Measurements from ENCODE around the gene SAA1. TPM values are rescaled to one million over a fixed set of nuclear protein-coding genes. Genes with fewer than 3 reads are reported as not detected.

Gene SAA1
- total and polyA plus RNA-seq, 10 of the 15 experiments (the other 5 are each of a cell fraction or from before 2014, with no cell fraction given): 0.36 to 6.9 TPM; not detected in 8

DNA sequence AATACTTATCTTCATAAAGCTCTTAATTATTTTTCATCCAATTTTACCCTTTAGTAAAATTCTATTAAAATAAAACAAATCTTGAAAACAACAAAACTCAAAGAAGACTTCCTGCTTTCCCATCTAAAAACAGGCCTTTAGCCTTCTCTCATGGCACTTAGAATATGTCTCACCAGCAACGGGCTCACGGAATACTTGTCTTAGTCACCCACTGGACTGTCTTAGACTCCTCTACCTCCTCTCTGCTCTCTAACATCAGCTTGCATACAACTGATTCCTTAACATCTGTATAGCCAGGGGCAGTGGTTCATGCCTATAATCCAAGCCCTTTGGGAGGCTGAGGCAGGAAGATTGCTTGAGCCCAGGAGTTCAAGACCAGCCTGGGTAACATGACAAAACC, 42.2 kb downstream of the SAA1 start:
- TF ChIP-seq NFYA (IDR thresholded peaks at IDR 0.05; ENCODE audit: borderline replicate concordance, low read depth, low read length) (no peak), SUZ12 (IDR thresholded peaks at IDR 0.05; ENCODE audit: unreplicated experiment) (no peak), TCF3 (IDR thresholded peaks at IDR 0.05; ENCODE audit: borderline replicate concordance, insufficient read depth, low read depth, low read length) (no peak), SREBF1 (IDR thresholded peaks at IDR 0.05; ENCODE audit: low read length) (no peak), FOS (IDR thresholded peaks at IDR 0.05; ENCODE audit: borderline replicate concordance, extremely low read depth, insufficient read length) (no peak), HDAC6 (IDR thresholded peaks at IDR 0.05; ENCODE audit: unreplicated experiment) (no peak)
- TF ChIP-seq, protein P1, sequence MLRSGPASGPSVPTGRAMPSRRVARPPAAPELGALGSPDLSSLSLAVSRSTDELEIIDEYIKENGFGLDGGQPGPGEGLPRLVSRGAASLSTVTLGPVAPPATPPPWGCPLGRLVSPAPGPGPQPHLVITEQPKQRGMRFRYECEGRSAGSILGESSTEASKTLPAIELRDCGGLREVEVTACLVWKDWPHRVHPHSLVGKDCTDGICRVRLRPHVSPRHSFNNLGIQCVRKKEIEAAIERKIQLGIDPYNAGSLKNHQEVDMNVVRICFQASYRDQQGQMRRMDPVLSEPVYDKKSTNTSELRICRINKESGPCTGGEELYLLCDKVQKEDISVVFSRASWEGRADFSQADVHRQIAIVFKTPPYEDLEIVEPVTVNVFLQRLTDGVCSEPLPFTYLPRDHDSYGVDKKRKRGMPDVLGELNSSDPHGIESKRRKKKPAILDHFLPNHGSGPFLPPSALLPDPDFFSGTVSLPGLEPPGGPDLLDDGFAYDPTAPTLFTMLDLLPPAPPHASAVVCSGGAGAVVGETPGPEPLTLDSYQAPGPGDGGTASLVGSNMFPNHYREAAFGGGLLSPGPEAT (IDR thresholded peaks at IDR 0.05; ENCODE audit: low read depth): no peak
- in situ Hi-C loops (cut with MboI) (no loop called here), intact Hi-C loops (cut with micrococcal nuclease; ENCODE audit: unreplicated experiment) (no loop called here)
- Histone ChIP-seq H3K9ac (ENCODE audit: control insufficient read depth, insufficient read depth, low read length) (no peak overlapping the region), H2AFZ (ENCODE audit: control insufficient read depth, low read depth, low read length) (no peak overlapping the region), H3K27me3 (replicated peaks in 1 of 2; ENCODE audit: control insufficient read depth in 2 of 2, insufficient read depth in 2 of 2, low read length in 1 of 2) (no peaks in the 10 kb centered on the region), H3K4me2 (ENCODE audit: control insufficient read depth, insufficient read depth) (no peak overlapping the region), H3K79me2 (ENCODE audit: control insufficient read depth, insufficient read depth, low read length) (peaks cover 14% of the 10 kb centered on the region), H3K36me3 (ENCODE audit: control insufficient read depth in 2 of 2, insufficient read depth in 2 of 2, low read length in 1 of 2) (peaks cover 1 to 32% of the 10 kb centered on the region in 2 experiments), H4K20me1 (ENCODE audit: control insufficient read depth, insufficient read depth) (no peaks in the 10 kb centered on the region), H3K27ac (ENCODE audit: control insufficient read depth, insufficient read depth) (no peak overlapping the region), H3K4me1 (ENCODE audit: control insufficient read depth, insufficient read depth, low read length) (peaks cover 20% of the 10 kb centered on the region), H3K9me3 (replicated peaks; ENCODE audit: control insufficient read depth, insufficient read depth, low read length) (no peaks in the 10 kb centered on the region), H3K4me3 (no peak overlapping the region)
- ChIA-PET CTCF (interaction anchor here (0.8 to 1.5 kb wide), 6 partner anchors 15 to 423 kb away, joined by 3 to 6 read pairs (median 4); no protein-coding TSS in a partner anchor), SMC1A (ENCODE audit: uncharacterized antibody, unreplicated experiment) (interaction anchor here (0.6 to 5.3 kb wide), 11 partner anchors 8 to 64 kb away, joined by 3 to 29 read pairs (median 3); partner anchors contain the start of genes GTF2H1, HPS5 and SAA1), POLR2A (interaction anchor here (0.6 to 1.9 kb wide), 2 partner anchors 19 to 285 kb away, joined by 4 read pairs; no protein-coding TSS in a partner anchor), RAD21 (ENCODE audit: unreplicated experiment) (no interaction called here)
- DNase-seq (ENCODE audit: low read depth, low spot score): no peak
- FAIRE-seq: no peak
- 100% methylated on average over 2 of the region's 2 CpGs for WGBS (ENCODE audit: insufficient coverage, insufficient replicate concordance, low lambda C conversion rate, missing lambda C conversion rate)
- BruUV-seq (replicated peaks): no TSS peak
- ATAC-seq: no peak

All from GM12878 (cell line).